Calu3 (cell line): ENCODE results near the gene ERGIC1. TPM values are rescaled to one million over a fixed set of nuclear protein-coding genes. Genes with fewer than 3 reads are reported as not detected.

ENCODE experiments used
- BruUV-seq: library from RNA; stranded (reverse); fragments of 400-500 nt; replicated peaks from 2 replicates; lab custom pipeline; 2021; lab: Mats Ljungman, UMichigan
- CTCF ChIA-PET: fragments of 300-600 bp; sonication (Branson Sonifier 250); formaldehyde crosslinking; loops from one replicate; lab custom pipeline; 2022; ENCODE audit warnings: antibody characterized with exemption; lab: Charles Lee
- DNase-seq: peaks from one replicate; pipeline ENCODE4 v3.0.0; 2022
- H3K27ac Mint-ChIP-seq: one replicate; pipeline ENCODE4 v1.8.0; 2022; ENCODE audit warnings: mixed read lengths; ENCODE audit not compliant: unreplicated experiment
- H3K27me3 Mint-ChIP-seq: one replicate; pipeline ENCODE4 v1.8.0; 2022; ENCODE audit warnings: mixed read lengths; ENCODE audit not compliant: unreplicated experiment
- H3K36me3 Mint-ChIP-seq: one replicate; pipeline ENCODE4 v1.8.0; 2022; ENCODE audit warnings: mild to moderate bottlenecking, moderate library complexity, mixed read lengths; ENCODE audit not compliant: insufficient read depth, unreplicated experiment
- H3K4me1 Mint-ChIP-seq: one replicate; pipeline ENCODE4 v1.8.0; 2022; ENCODE audit warnings: mild to moderate bottlenecking, low read depth, mixed read lengths; ENCODE audit not compliant: unreplicated experiment
- H3K4me3 Mint-ChIP-seq: one replicate; pipeline ENCODE4 v1.8.0; 2022; ENCODE audit warnings: mild to moderate bottlenecking, low read depth, moderate library complexity, mixed read lengths; ENCODE audit not compliant: unreplicated experiment
- H3K9me3 Mint-ChIP-seq: one replicate; pipeline ENCODE4 v1.8.0; 2022; ENCODE audit warnings: low read depth, mixed read lengths; ENCODE audit not compliant: unreplicated experiment
- CTCF ChIP-seq: fragments of 200-600 bp; IDR thresholded peaks from one replicate; pipeline ENCODE4 v1.8.0; 2022; ENCODE audit warnings: antibody characterized with exemption; ENCODE audit not compliant: unreplicated experiment
- intact Hi-C: fragments of 100-400 bp; cut with micrococcal nuclease; formaldehyde crosslinking; loops from one replicate; pipeline ENCODE4 v1.10.0; 2022; ENCODE audit not compliant: unreplicated experiment
- total RNA-seq: library from RNA; stranded (reverse); gene quantifications from 2 replicates; pipeline ENCODE4 v1.2.3, GENCODE V29; 2022

ERGIC1 gene
- total RNA-seq, 1 experiment from 2014 or later, result 235 TPM

- Mint-ChIP-seq H3K36me3 (peaks cover 16% of the 10 kb centered on the region), H3K4me3 (no peak overlapping the region), H3K27me3 (no peaks in the 10 kb centered on the region), H3K9me3 (no peaks in the 10 kb centered on the region), H3K27ac (no peak overlapping the region), H3K4me1 (peaks cover 30% of the 10 kb centered on the region)
- no TSS peak for BruUV-seq
- DNase-seq, result no peak
- TF ChIP-seq CTCF, result no peak
- intact Hi-C loops, result no loop called here
- CTCF ChIA-PET, result interaction anchor here (0.7 kb wide), 1 partner anchor 20 kb away, joined by 10 read pairs; no protein-coding TSS in a partner anchor
These were observed 30.7 kb downstream of the ERGIC1 start for GRCh38 chr5:172864747-172865146.

- Mint-ChIP-seq H3K4me1 (peaks cover 13% of the 10 kb centered on the region), H3K27me3 (no peaks in the 10 kb centered on the region), H3K9me3 (no peaks in the 10 kb centered on the region), H3K36me3 (peaks cover 6% of the 10 kb centered on the region), H3K4me3 (no peak overlapping the region), H3K27ac (no peak overlapping the region)
- intact Hi-C loops, result no loop called here
- CTCF ChIA-PET, result no interaction called here
- BruUV-seq, result no TSS peak
- no peak for TF ChIP-seq CTCF
- DNase-seq, result no peak
These were observed 32.3 kb downstream of the ERGIC1 start for GRCh38 chr5:172866378-172866777.

GRCh38 chr5:172866802-172867748, 33.0 kb downstream of the ERGIC1 start:
- Mint-ChIP-seq H3K4me3 (no peak overlapping the region), H3K9me3 (no peaks in the 10 kb centered on the region), H3K36me3 (peaks cover 5% of the 10 kb centered on the region), H3K4me1 (peaks cover 7% of the 10 kb centered on the region), H3K27ac (no peak overlapping the region), H3K27me3 (no peaks in the 10 kb centered on the region)
- TF ChIP-seq CTCF, result no peak
- no peak for DNase-seq
- no TSS peak for BruUV-seq
- CTCF ChIA-PET, result no interaction called here
- intact Hi-C loops, result no loop called here

GRCh38 chr5:172867761-172868435, 33.8 kb downstream of the ERGIC1 start:
- Mint-ChIP-seq H3K4me3 (no peak overlapping the region), H3K36me3 (peaks cover 5% of the 10 kb centered on the region), H3K9me3 (no peaks in the 10 kb centered on the region), H3K27ac (no peak overlapping the region), H3K27me3 (no peaks in the 10 kb centered on the region), H3K4me1 (no peaks in the 10 kb centered on the region)
- no peak for DNase-seq
- BruUV-seq, result no TSS peak
- CTCF ChIA-PET, result interaction anchor here (1.4 to 2.1 kb wide), 2 partner anchors 36 to 96 kb away, joined by 3 to 6 read pairs; no protein-coding TSS in a partner anchor
- TF ChIP-seq CTCF, result no peak
- intact Hi-C loops, result no loop called here
